Memory B cell (primary cell): ENCODE results near the gene MYCL.
"Not testable (repeated sequence)": the region's sequence is repeated elsewhere in the genome, so short reads cannot be mapped to it uniquely, and the experiment has no call there.

Experiments
- ATAC-seq: fragments of 150-1000 bp; cut with Tn5 transposase; 2 replicates; pipeline ENCODE4 v1.10.0; 2021; ENCODE audit warnings: low read depth, mild to moderate bottlenecking, moderate library complexity
- DNase-seq, 2 donors: peaks; one replicate each; pipeline ENCODE4 v3.0.0; 2022; ENCODE audit warnings: low spot score in 2 of 2
- H3K27ac Mint-ChIP-seq: one replicate; pipeline ENCODE4 v1.8.0; 2022; ENCODE audit warnings: mild to moderate bottlenecking, moderate library complexity, mixed read lengths
- H3K27me3 Mint-ChIP-seq: one replicate; pipeline ENCODE4 v1.8.0; 2022; ENCODE audit warnings: mixed read lengths
- H3K36me3 Mint-ChIP-seq: one replicate; pipeline ENCODE4 v1.8.0; 2022; ENCODE audit warnings: mild to moderate bottlenecking, mixed read lengths
- H3K4me1 Mint-ChIP-seq: one replicate; pipeline ENCODE4 v1.8.0; 2022; ENCODE audit warnings: mixed read lengths
- H3K4me3 Mint-ChIP-seq: one replicate; pipeline ENCODE4 v1.8.0; 2022; ENCODE audit warnings: mild to moderate bottlenecking, moderate library complexity, mixed read lengths
- H3K9me3 Mint-ChIP-seq: one replicate; pipeline ENCODE4 v1.8.0; 2022; ENCODE audit warnings: mixed read lengths

Gene MYCL

DNA sequence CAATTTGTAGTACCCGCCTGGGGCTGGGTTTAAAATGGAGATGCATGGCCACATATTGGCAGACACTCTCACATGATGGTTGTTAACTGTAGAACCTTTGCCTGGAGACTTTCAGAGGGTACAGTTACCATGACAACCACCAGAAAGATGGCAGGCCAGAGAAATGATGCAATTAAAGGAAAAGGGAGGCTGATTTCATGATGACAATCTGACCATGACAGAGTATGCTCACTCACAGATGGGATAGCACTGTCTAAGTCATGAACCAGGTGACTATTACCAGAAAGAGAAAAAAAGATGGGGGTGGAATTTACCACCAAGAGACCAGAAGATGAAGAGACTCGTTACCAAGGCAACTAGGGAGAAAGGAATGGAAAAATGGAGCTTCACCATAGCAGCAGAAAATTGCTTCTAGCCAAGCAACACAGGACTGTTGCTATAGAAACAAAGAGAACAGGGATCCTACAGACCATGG, 14.9 kb downstream of the MYCL start:
- ATAC-seq, result no peak
- H3K27me3 Mint-ChIP-seq, result no peaks in the 10 kb centered on the region
- peaks cover 17% of the 10 kb centered on the region for H3K4me1 Mint-ChIP-seq
- H3K36me3 Mint-ChIP-seq, result no peaks in the 10 kb centered on the region
- DNase-seq, result no peak
- no peaks in the 10 kb centered on the region for H3K9me3 Mint-ChIP-seq
- H3K27ac Mint-ChIP-seq, result no peak overlapping the region
- H3K4me3 Mint-ChIP-seq, result no peak overlapping the region

DNA sequence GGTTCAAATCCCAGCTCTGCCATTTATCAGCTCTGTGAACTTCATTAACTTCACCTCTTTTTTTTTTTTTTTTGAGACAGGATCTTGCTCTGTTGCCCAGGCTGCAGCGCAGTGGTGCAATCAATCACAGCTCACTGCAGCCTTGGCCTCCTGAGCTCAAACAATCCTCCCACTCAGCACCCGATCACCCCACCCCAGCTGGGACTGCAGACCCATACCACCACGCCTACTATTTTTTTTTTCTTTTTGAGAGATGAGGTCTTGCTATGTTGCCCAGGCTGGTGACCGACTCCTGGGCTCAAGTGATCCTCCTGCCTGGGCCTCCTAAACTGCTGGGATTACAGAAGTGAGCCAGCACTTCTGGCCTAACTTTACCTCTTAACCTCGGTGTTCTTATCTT, 16.2 kb downstream of the MYCL start:
- Mint-ChIP-seq H3K4me3 (no peak overlapping the region), H3K9me3 (no peaks in the 10 kb centered on the region), H3K36me3 (no peaks in the 10 kb centered on the region), H3K27ac (no peak overlapping the region), H3K4me1 (peaks cover 23% of the 10 kb centered on the region), H3K27me3 (no peaks in the 10 kb centered on the region)
- ATAC-seq (no peak), DNase-seq (no peak)

DNA sequence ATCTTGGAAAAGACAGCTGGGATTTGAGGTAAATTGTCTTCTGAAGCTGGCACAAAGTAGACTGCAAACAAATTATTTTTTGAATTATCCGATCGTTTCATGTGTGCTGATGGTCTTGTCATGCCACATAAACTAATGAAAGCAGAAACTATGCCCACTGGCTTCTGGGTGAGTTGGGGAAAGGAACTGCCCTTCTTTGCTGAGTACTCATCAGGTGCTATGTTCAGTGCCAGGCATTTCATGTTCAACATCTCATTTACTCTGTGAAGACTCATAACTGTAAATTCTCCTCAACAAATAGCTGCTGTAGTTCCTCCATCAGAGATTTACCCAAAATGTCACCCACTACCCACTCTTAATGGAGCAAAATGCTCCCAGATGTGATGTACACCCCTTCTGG, 19.6 kb downstream of the MYCL start:
- Mint-ChIP-seq H3K36me3 (no peaks in the 10 kb centered on the region), H3K9me3 (no peaks in the 10 kb centered on the region), H3K4me1 (peaks cover 33% of the 10 kb centered on the region)

DNA sequence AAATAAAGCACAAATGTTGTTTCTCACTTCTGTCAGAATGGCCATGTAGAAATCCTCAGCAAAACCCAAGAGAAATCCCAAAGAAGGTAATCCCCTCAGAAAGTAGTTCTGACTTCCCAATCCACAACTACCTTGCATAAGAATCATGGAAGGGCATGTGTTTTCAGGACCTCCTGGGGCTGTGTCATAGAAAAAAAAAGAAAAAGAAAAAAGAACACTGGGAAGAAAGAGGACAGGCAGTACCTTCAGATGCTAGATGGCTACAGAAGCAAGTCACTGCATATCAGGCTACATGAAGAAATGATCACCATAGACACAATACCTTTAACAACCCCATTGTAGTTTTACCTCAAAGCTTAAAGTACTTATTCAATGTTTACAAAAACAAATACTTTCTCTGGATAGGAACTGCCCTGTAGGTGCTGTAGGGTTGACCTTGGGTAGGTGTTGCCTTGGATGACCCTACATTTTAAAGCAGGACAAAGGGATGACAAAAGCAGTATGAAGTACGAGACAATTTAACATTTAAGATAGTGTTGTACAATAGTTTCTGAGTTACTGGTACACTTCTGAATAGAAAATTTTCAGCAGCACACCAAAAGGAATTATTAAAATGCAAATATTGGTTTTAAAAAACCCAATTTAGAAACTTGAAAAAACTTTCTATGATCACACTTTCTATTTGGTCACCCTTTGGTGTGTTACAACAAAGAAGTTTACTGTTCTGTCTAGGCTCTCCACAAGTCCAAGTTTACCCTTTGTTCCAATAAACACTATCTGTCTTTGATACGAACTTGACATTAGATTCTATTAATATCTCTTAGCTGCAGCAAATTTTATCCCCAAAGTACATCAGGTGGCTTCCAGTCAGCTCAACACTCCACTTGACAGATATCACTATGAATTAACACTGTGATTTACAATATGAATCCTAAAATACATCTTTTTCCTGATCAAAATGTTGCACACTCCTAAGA, 23.4 kb downstream of the MYCL start:
- H3K27ac Mint-ChIP-seq, result peak overlapping the region; percentile 79
- H3K36me3 Mint-ChIP-seq, result peaks cover 2% of the 10 kb centered on the region
- H3K4me3 Mint-ChIP-seq, result no peak overlapping the region
- H3K9me3 Mint-ChIP-seq, result no peaks in the 10 kb centered on the region
- peaks cover 48% of the 10 kb centered on the region for H3K4me1 Mint-ChIP-seq
- DNase-seq (no peak), ATAC-seq (no peak)
- H3K27me3 Mint-ChIP-seq, result no peaks in the 10 kb centered on the region

More for the DNA sequence above, 19.6 kb downstream of the MYCL start:
- H3K27me3 Mint-ChIP-seq, result no peaks in the 10 kb centered on the region
- ATAC-seq, result no peak
- DNase-seq, result no peak
- peak overlapping the region; percentile 88 for H3K27ac Mint-ChIP-seq
- H3K4me3 Mint-ChIP-seq, result peak overlapping the region; percentile 94

DNA sequence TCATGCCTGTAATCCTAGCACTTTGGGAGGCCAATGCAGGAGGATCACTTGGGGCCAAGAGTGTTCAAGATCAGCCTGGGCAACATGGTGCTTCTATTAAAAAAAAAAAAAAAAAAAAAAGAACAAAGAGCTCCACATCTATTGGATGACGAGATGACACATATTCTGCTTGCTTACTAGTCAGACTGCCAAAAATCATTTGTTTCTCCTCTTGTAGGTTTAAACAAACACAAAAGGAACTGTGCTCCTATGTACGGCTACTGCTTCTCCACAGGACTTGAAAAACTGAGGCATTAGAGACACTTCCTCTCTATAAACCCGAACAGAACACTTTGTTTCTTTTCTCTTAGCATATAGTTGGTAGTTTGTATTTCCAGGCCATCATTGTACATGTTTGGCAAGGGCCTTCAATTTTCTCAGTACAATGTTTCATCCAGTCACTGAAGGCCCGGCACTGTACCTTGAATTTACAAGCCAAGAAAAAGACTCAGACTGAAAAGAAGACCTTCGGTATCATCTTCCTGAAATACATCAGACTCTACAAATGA, 24.4 kb downstream of the MYCL start:
- peaks cover 4% of the 10 kb centered on the region for H3K36me3 Mint-ChIP-seq
- peak overlapping the region; percentile 39 for H3K4me3 Mint-ChIP-seq
- H3K27ac Mint-ChIP-seq, result peak overlapping the region; percentile 79
- H3K27me3 Mint-ChIP-seq, result no peaks in the 10 kb centered on the region
- no peak for DNase-seq
- H3K4me1 Mint-ChIP-seq, result peaks cover 47% of the 10 kb centered on the region
- H3K9me3 Mint-ChIP-seq, result no peaks in the 10 kb centered on the region
- ATAC-seq, result no peak

DNA sequence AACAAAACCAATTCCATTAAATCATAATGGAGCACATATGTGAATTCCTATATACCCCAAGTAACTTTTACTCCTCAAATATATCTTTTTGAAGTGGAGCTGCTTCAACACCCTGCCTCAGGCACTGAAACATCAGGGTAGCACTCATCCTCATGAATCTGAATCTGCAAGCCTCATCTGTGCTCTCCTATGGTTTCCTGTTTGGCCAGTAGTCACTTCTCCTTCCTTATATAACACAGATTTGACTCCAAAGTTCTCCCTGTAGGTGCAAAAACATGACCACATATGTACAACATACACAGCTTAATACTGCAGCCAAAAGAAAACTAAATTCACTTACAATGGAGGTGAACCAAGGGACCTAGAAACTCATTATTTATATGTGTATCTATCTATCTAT, 25.6 kb downstream of the MYCL start:
- no peaks in the 10 kb centered on the region for H3K9me3 Mint-ChIP-seq
- peak overlapping the region; percentile 18 for H3K27ac Mint-ChIP-seq
- peak; percentile 63 for ATAC-seq
- DNase-seq, result no peak
- H3K4me3 Mint-ChIP-seq, result peak overlapping the region; percentile 53
- no peaks in the 10 kb centered on the region for H3K27me3 Mint-ChIP-seq
- H3K4me1 Mint-ChIP-seq, result peaks cover 39% of the 10 kb centered on the region
- H3K36me3 Mint-ChIP-seq, result peaks cover 4% of the 10 kb centered on the region

DNA sequence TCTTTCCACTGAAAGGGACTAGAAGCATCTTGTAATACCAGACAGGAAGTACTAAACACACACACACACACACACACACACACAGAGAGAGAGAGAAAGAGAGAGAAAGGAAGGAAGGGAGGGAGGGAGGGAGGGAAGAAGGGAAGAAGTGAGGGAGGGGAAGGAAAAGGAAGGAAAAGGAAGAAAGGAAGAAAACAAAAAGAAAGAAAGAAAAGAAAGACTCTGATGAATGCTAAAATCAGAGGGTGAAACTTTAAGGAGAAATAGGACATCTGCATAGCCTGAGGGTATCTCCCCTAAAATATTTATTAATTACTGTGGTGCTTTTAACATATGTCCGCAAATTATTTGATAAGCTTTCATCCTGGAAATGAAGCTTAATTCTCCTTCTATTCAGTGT, 29.0 kb downstream of the MYCL start:
- peaks cover 25% of the 10 kb centered on the region for H3K4me1 Mint-ChIP-seq
- H3K36me3 Mint-ChIP-seq, result peaks cover 8% of the 10 kb centered on the region
- H3K9me3 Mint-ChIP-seq, result no peaks in the 10 kb centered on the region
- H3K27me3 Mint-ChIP-seq, result no peaks in the 10 kb centered on the region
- ATAC-seq, result no peak
- DNase-seq, result no peak
- H3K27ac Mint-ChIP-seq, result no peak overlapping the region
- no peak overlapping the region for H3K4me3 Mint-ChIP-seq

DNA sequence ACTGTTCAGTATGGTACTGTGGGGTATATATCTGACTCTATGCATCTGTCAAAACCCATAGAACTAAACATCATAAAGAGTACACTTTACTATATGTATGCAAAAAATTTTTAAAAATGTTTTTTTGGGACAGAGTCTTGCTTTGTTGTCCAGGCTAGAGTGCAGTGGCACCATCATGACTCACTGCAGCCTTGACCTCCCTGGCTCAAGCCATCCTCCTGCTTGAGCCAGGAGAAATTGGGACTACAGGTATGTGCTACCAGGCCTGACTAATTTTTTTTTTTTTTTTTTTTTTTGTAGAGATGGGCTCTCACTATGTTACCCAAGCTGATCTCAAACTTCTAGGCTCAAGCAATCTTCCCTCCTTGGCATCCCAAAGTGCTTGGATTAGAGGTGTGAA, 29.9 kb downstream of the MYCL start:
- peaks cover 6% of the 10 kb centered on the region for H3K36me3 Mint-ChIP-seq
- no peaks in the 10 kb centered on the region for H3K27me3 Mint-ChIP-seq
- peak overlapping the region; percentile 31 for H3K27ac Mint-ChIP-seq
- DNase-seq (no peak), ATAC-seq (no peak)
- H3K9me3 Mint-ChIP-seq, result no peaks in the 10 kb centered on the region
- peaks cover 22% of the 10 kb centered on the region for H3K4me1 Mint-ChIP-seq
- H3K4me3 Mint-ChIP-seq, result no peak overlapping the region

DNA sequence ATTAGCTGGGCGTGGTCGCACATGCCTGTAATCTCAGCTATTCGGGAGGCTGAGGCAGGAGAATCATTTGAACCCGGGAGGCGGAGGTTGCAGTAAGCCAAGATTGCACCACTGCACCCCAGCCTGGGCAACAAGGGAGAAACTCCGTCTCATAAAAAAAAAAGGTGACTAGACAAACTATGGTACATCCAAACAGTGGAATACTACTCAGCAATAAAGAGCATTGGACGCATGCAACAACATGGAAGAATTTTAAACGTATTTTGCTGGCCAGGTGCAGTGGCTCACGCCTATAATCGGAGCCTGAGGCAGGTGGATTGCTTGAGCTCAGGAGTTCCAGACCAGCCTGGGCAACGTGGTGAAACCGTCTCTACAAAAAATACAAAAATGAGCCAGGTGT, 30.7 kb downstream of the MYCL start:
- H3K4me1 Mint-ChIP-seq, result peaks cover 19% of the 10 kb centered on the region
- H3K27ac Mint-ChIP-seq, DNase-seq, H3K27me3 Mint-ChIP-seq, H3K4me3 Mint-ChIP-seq, H3K9me3 Mint-ChIP-seq, ATAC-seq, H3K36me3 Mint-ChIP-seq: not testable (repeated sequence)

DNA sequence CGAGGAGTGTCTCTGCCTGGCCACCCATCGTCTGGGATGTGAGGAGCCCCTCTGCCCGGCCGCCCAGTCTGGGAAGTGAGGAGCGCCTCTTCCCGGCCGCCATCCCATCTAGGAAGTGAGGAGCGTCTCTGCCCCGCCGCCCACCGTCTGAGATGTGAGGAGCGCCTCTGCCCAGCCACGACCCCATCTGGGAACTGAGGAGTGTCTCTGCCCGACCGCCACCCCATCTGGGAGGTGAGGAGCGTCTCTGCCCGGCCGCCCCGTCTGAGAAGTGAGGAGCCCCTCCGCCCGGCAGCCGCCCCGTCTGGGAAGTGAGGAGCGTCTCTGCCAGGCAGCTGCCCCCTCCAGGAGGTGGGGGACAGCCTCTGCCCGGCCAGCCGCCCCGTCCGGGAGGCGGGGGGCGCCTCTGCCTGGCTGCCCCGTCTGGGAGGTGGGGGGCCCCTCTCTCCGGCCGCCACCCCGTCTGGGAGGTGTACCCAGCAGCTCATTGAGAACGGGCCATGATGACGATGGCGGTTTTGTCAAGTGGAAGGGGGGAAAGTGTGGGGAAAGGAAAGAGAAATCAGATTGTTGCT, 32.1 kb downstream of the MYCL start:
- H3K27me3 Mint-ChIP-seq, ATAC-seq, H3K9me3 Mint-ChIP-seq, H3K4me3 Mint-ChIP-seq, DNase-seq, H3K27ac Mint-ChIP-seq: not testable (repeated sequence)
- peaks cover 13% of the 10 kb centered on the region for H3K36me3 Mint-ChIP-seq
- H3K4me1 Mint-ChIP-seq, result peaks cover 17% of the 10 kb centered on the region

DNA sequence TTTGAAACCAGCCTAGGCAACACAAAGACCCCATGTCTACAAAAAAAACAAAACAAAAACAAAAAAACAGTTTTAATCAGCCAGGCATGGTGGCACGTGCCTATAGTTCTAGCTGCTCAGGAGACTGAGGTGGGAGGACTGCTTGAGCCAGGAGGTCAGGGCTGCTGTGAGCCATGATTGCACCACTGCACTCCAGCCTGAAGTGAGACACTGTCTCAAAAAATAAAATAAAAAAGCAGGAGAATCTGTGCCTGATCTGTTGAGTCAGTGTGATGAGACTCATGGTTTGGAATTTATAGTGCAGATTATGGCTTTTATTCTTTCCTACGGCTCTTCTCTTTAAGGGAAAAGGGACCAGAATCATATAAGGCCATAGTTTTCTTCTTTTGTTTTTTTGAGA, 35.0 kb downstream of the MYCL start:
- ATAC-seq (no peak), DNase-seq (no peak)
- Mint-ChIP-seq H3K36me3 (peaks cover 14% of the 10 kb centered on the region), H3K4me1 (peaks cover 11% of the 10 kb centered on the region), H3K27me3 (no peaks in the 10 kb centered on the region), H3K4me3 (no peak overlapping the region), H3K27ac (no peak overlapping the region), H3K9me3 (no peaks in the 10 kb centered on the region)

DNA sequence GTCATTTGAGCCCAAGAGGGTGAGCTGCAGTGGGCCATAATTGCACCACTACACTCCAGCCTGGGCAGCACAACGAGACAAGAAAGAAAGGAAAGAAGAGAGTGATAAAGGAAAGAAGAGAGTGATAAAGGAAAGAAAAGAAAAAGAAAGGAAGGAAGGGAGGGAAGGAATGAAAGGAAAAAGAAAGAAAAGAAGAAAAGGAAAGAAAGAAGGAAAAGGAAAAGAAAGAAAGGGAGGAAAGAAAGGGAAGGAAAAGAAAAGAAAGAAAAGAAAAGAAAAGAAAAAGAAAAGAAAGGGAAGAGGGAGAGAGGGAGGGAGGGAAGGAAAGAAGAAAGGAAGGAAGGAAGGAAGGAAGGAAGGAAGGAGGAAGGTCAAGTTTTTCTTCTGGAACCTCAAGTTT, 36.0 kb downstream of the MYCL start:
- Mint-ChIP-seq H3K36me3 (peaks cover 16% of the 10 kb centered on the region), H3K27ac (no peak overlapping the region), H3K4me3 (no peak overlapping the region), H3K9me3 (no peaks in the 10 kb centered on the region), H3K4me1 (peaks cover 14% of the 10 kb centered on the region), H3K27me3 (no peaks in the 10 kb centered on the region)
- no peak for DNase-seq
- no peak for ATAC-seq

DNA sequence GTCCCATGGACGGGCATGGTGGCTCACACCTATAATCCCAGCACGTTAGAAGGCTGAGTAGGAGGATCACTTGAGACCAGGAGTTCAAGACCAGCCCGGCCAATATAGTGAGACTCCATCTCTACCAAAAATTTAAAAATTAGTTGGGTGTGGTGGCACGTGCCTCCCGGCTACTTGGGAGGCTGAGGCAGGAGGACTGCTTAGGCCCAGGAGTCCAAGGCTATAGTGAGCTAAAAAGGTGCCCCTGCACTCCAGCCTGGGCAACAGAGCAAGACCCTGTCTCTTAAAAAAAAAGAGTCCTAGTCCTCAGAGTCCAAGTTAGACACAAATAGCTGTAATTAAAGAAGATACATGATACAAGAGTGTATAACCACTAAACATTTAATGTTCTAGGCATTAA, 38.5 kb downstream of the MYCL start:
- no peak overlapping the region for H3K4me3 Mint-ChIP-seq
- H3K27me3 Mint-ChIP-seq, result no peaks in the 10 kb centered on the region
- peaks cover 15% of the 10 kb centered on the region for H3K36me3 Mint-ChIP-seq
- H3K9me3 Mint-ChIP-seq, result no peaks in the 10 kb centered on the region
- ATAC-seq, result no peak
- no peak for DNase-seq
- no peak overlapping the region for H3K27ac Mint-ChIP-seq
- H3K4me1 Mint-ChIP-seq, result peaks cover 14% of the 10 kb centered on the region

DNA sequence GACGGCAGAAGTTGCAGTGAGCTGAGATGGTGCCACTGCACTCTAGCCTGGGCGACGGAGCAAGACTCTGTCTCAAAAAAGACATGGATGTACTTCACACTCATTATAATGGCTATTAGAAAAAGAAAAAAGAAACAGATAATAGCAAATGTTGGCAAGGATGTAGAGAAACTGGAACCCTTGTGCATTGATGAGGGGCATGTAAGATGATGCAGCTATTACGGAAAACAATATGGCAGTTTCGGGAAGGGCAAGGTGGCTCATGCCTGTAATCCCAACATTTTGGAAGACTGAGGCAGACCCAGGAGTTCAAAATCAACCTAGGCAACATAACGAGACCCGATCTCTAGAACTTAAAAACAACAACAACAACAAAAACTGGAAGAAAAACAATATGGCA, 40.7 kb downstream of the MYCL start:
- no peaks in the 10 kb centered on the region for H3K9me3 Mint-ChIP-seq

More for the DNA sequence above, 40.7 kb downstream of the MYCL start:
- Mint-ChIP-seq H3K27ac (no peak overlapping the region), H3K36me3 (peaks cover 17% of the 10 kb centered on the region), H3K4me1 (peaks cover 14% of the 10 kb centered on the region), H3K27me3 (no peaks in the 10 kb centered on the region), H3K4me3 (no peak overlapping the region)
- DNase-seq, result no peak
- ATAC-seq, result no peak
